ENCODE data around the gene NT5C3B.

NT5C3B gene

GRCh38 chr17:41823141-41823524, 12.9 kb downstream of the NT5C3B start:
- no peak for DNase-seq (ENCODE audit: low read depth)
- H3K4me3 ChIP-seq (ENCODE audit: low read length): no peak overlapping the region
- no peak for TF ChIP-seq CTCF (conservative IDR thresholded peaks at IDR 0.05; ENCODE audit: low read length)

- H3K4me3 ChIP-seq (ENCODE audit: low read length): no peak overlapping the region
- TF ChIP-seq CTCF (conservative IDR thresholded peaks at IDR 0.05; ENCODE audit: low read length): no peak
- DNase-seq (ENCODE audit: low read depth): no peak
These were observed 13.6 kb downstream of the NT5C3B start for GRCh38 chr17:41822216-41823140.

- no peak for DNase-seq (ENCODE audit: low read depth)
- no peak overlapping the region for H3K4me3 ChIP-seq (ENCODE audit: low read length)
- no peak for TF ChIP-seq CTCF (conservative IDR thresholded peaks at IDR 0.05; ENCODE audit: low read length)
These were observed 14.3 kb downstream of the NT5C3B start for GRCh38 chr17:41821776-41822175.

- no peak for DNase-seq (ENCODE audit: low read depth)
- no peak overlapping the region for H3K4me3 ChIP-seq (ENCODE audit: low read length)
- TF ChIP-seq CTCF (conservative IDR thresholded peaks at IDR 0.05; ENCODE audit: low read length): no peak
These were observed 18.0 kb downstream of the NT5C3B start for GRCh38 chr17:41818024-41818423.

GRCh38 chr17:41816637-41817320, 19.3 kb downstream of the NT5C3B start:
- DNase-seq (ENCODE audit: low read depth): no peak
- H3K4me3 ChIP-seq (ENCODE audit: low read length): no peak overlapping the region
- no peak for TF ChIP-seq CTCF (conservative IDR thresholded peaks at IDR 0.05; ENCODE audit: low read length)

- TF ChIP-seq CTCF (conservative IDR thresholded peaks at IDR 0.05; ENCODE audit: low read length): no peak
- no peak for DNase-seq (ENCODE audit: low read depth)
- H3K4me3 ChIP-seq (ENCODE audit: low read length): peak overlapping the region; percentile 90
These were observed 21.8 kb downstream of the NT5C3B start for GRCh38 chr17:41814195-41814594.

Measured in AG10803 (cell line).